HepG2 (cell line): ENCODE data around the gene OR13H1.

Experiments used
- BHLHE40 ChIP-seq: IDR thresholded peaks from 2 replicates; pipeline ENCODE4 v1.6.1; 2011; ENCODE audit warnings: low read length, improper control_type of control experiment
- ERF ChIP-seq: IDR thresholded peaks from 2 replicates; pipeline ENCODE4 v1.6.1; 2018; ENCODE audit warnings: missing biosample characterization, missing genetic modification reagents
- IKZF1 ChIP-seq: fragments of 450-650 bp; IDR thresholded peaks from 2 replicates; pipeline ENCODE4 v1.7.1; 2016

GRCh38 chrX:131571348-131571747, 27.5 kb downstream of the OR13H1 start:
- TF ChIP-seq BHLHE40 (no peak), ERF (CRISPR knock-in tag) (no peak), IKZF1 (no peak)
